ENCODE data around the gene KIF19. TPM values are rescaled to one million over a fixed set of nuclear protein-coding genes. Genes with fewer than 3 reads are reported as not detected.
"Not testable (repeated sequence)": the region's sequence is repeated elsewhere in the genome, so short reads cannot be mapped to it uniquely, and the experiment has no call there.

Gene KIF19
- polyA plus RNA-seq, 2 of the 4 experiments (the other 2 are of a cell fraction) = not detected

DNA sequence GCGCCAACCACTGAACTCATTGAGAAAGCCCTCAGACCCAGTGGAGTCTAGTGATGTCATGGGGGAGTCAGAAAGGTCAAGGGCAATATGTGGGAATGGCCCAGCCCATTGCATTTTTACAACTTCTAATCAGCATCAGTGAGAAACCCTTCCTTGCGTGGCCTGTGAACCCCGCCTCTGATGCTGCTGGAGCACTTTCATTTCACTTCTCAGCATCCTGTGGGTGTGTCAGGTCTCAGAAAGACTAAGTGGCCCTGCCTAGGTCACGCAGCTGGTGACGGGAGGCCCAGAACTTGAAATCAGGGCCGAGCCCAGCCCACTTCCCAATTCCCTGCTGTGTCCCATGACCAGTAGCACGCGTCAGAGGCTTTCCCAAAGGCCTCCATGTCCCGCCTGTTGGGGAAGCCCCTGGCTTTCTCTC is 45.9 kb upstream of the KIF19 start:
- Histone ChIP-seq H3K4me2 (no peak overlapping the region), H3K4me3 (no peak overlapping the region), H3K27ac (no peak overlapping the region), H3K4me1 (0 out of 3 replicates have a peak, but pooled peaks cover 4% of the 10 kb centered on the region), H3K9me3 (no peaks in the 10 kb centered on the region)
- no peak for DNase-seq (ENCODE audit: low read depth in 1 of 2, low spot score in 1 of 2)
- no peak for ATAC-seq
- WGBS (ENCODE audit: missing lambda C conversion rate) = 64% methylated on average over 9 of the region's 9 CpGs
- TF ChIP-seq NPAS2 (CRISPR knock-in tag; IDR thresholded peaks at IDR 0.05; ENCODE audit: borderline replicate concordance) (no peak), NR3C1 (IDR thresholded peaks at IDR 0.05) (no peak), HOXB13 (CRISPR knock-in tag; IDR thresholded peaks at IDR 0.05; ENCODE audit: low read depth) (no peak), EHF (CRISPR knock-in tag; IDR thresholded peaks at IDR 0.05) (no peak), HOXB5 (CRISPR knock-in tag; IDR thresholded peaks at IDR 0.05) (no peak), GATA3 (IDR thresholded peaks at IDR 0.05; ENCODE audit: borderline replicate concordance) (no peak), POLR2AphosphoS2 (conservative IDR thresholded peaks at IDR 0.05; ENCODE audit: low read length) (no peak), BHLHE40 (IDR thresholded peaks at IDR 0.05; ENCODE audit: low read depth, low read length) (no peak)
- TF ChIP-seq, protein P1, sequence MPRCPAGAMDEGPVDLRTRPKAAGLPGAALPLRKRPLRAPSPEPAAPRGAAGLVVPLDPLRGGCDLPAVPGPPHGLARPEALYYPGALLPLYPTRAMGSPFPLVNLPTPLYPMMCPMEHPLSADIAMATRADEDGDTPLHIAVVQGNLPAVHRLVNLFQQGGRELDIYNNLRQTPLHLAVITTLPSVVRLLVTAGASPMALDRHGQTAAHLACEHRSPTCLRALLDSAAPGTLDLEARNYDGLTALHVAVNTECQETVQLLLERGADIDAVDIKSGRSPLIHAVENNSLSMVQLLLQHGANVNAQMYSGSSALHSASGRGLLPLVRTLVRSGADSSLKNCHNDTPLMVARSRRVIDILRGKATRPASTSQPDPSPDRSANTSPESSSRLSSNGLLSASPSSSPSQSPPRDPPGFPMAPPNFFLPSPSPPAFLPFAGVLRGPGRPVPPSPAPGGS (IDR thresholded peaks at IDR 0.05) = no peak
- TF ChIP-seq, protein P2, sequence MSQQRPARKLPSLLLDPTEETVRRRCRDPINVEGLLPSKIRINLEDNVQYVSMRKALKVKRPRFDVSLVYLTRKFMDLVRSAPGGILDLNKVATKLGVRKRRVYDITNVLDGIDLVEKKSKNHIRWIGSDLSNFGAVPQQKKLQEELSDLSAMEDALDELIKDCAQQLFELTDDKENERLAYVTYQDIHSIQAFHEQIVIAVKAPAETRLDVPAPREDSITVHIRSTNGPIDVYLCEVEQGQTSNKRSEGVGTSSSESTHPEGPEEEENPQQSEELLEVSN (IDR thresholded peaks at IDR 0.05; ENCODE audit: borderline replicate concordance, low read depth) = no peak
- POLR2A ChIA-PET = no interaction called here
- no peak for FAIRE-seq
- CTCF ChIA-PET = interaction anchor here (0.6 to 12.3 kb wide), 2 partner anchors 18 to 88 kb away, joined by 3 to 125 read pairs; no protein-coding TSS in a partner anchor

DNA sequence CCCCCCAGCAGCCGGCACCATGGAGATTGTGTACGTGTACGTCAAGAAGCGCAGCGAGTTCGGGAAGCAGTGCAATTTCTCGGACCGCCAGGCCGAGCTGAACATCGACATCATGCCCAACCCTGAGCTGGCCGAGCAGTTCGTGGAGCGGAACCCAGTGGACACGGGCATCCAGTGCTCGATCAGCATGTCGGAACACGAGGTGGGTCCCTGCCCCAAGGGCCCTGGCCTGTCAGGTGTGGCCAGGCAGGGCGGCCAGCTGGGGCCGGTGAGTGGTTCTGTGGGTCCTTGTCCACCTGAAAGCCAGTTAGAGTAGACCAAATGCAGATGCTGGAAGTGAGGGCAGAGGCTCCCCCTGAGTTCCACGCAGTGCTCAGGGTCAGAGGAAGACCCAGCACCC is 44.2 kb upstream of the KIF19 start:
- ChIA-PET CTCF (interaction anchor here (0.9 to 12.3 kb wide), 9 partner anchors 9 to 852 kb away, joined by 3 to 125 read pairs (median 3); partner anchors contain the start of gene GPR142), POLR2A (interaction anchor here (0.5 to 0.8 kb wide), 2 partner anchors 48 to 79 kb away, joined by 3 read pairs; partner anchors contain the start of gene RPL38)
- 72% methylated on average over 19 of the region's 20 CpGs for WGBS (ENCODE audit: missing lambda C conversion rate)
- Histone ChIP-seq H3K4me1 (0 out of 3 replicates have a peak, but pooled peaks cover 4% of the 10 kb centered on the region), H3K9me3 (no peaks in the 10 kb centered on the region), H3K4me3 (no peak overlapping the region), H3K4me2 (no peak overlapping the region), H3K27ac (no peak overlapping the region)
- no peak for DNase-seq (ENCODE audit: low read depth in 1 of 2, low spot score in 1 of 2)
- no peak for FAIRE-seq
- no peak for TF ChIP-seq RAD21 (conservative IDR thresholded peaks at IDR 0.05 in 1 of 2, IDR thresholded peaks at IDR 0.05 in 1 of 2)
- TF ChIP-seq RARB (CRISPR knock-in tag; IDR thresholded peaks at IDR 0.05) = no peak
- TF ChIP-seq EHF (CRISPR knock-in tag; IDR thresholded peaks at IDR 0.05) = no peak
- TF ChIP-seq, protein P3, sequence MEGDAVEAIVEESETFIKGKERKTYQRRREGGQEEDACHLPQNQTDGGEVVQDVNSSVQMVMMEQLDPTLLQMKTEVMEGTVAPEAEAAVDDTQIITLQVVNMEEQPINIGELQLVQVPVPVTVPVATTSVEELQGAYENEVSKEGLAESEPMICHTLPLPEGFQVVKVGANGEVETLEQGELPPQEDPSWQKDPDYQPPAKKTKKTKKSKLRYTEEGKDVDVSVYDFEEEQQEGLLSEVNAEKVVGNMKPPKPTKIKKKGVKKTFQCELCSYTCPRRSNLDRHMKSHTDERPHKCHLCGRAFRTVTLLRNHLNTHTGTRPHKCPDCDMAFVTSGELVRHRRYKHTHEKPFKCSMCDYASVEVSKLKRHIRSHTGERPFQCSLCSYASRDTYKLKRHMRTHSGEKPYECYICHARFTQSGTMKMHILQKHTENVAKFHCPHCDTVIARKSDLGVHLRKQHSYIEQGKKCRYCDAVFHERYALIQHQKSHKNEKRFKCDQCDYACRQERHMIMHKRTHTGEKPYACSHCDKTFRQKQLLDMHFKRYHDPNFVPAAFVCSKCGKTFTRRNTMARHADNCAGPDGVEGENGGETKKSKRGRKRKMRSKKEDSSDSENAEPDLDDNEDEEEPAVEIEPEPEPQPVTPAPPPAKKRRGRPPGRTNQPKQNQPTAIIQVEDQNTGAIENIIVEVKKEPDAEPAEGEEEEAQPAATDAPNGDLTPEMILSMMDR (IDR thresholded peaks at IDR 0.05) = no peak
- no peak for TF ChIP-seq FOXS1 (CRISPR knock-in tag; IDR thresholded peaks at IDR 0.05)
- TF ChIP-seq CHD4 (IDR thresholded peaks at IDR 0.05; ENCODE audit: borderline replicate concordance) = no peak
- ATAC-seq = no peak

DNA sequence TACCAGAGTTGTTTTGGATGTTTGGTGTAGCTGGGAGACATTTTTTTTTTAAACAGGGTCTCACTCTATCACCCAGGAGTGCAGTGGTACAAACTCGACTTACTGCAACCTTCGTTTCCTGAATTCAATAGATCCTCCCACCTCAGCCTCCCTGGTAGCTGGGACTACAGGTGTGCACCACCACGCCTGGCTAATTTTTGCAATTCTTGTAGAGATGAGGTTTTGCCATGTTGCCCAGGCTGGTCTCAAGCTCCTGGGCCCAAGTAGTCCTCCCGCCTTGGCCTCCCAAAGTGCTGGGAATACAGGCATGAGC is 43.8 kb upstream of the KIF19 start:
- ATAC-seq; H3K4me3 ChIP-seq; H3K4me2 ChIP-seq; H3K4me1 ChIP-seq; H3K27ac ChIP-seq; DNase-seq (ENCODE audit: low read depth in 1 of 2, low spot score in 1 of 2); FAIRE-seq; H3K9me3 ChIP-seq: not testable (repeated sequence)
- WGBS (ENCODE audit: missing lambda C conversion rate) = 75% methylated on average over 4 of the region's 4 CpGs
- ChIA-PET POLR2A (interaction anchor here (0.5 kb wide), 1 partner anchor 47 kb away, joined by 3 read pairs; no protein-coding TSS in a partner anchor), CTCF (interaction anchor here (0.6 to 12.3 kb wide), 10 partner anchors 9 to 908 kb away, joined by 3 to 125 read pairs (median 3); partner anchors contain the start of gene GPR142)

Measured in A549 (cell line).